HEK293T (cell line): Measurements from ENCODE around the gene MAMDC2.

Source experiments
- CTCF ChIA-PET: fragments of 350-600 bp; formaldehyde crosslinking; extraction: SDS; loops from one replicate; lab custom pipeline; 2021; ENCODE audit warnings: antibody characterized with exemption, inconsistent platforms; lab: Yijun Ruan, JAX
- POLR2A ChIA-PET: fragments of 350-600 bp; formaldehyde crosslinking; extraction: SDS; loops from one replicate; lab custom pipeline; 2020; ENCODE audit warnings: antibody characterized with exemption, inconsistent platforms; lab: Yijun Ruan, JAX
- DNase-seq: peaks from one replicate; pipeline ENCODE4 v3.0.0; 2012; ENCODE audit warnings: mixed read lengths; ENCODE audit errors: extremely low spot score
- ARNT ChIP-seq: fragments of 450-650 bp; IDR thresholded peaks from 2 replicates; pipeline ENCODE4 v1.6.1; 2017; ENCODE audit warnings: mild to moderate bottlenecking
- BHLHE40 ChIP-seq: fragments of 450-650 bp; IDR thresholded peaks from 2 replicates; pipeline ENCODE4 v1.6.1; 2016; ENCODE audit warnings: mild to moderate bottlenecking, moderate library complexity, borderline replicate concordance
- CTBP1 ChIP-seq: fragments of 450-650 bp; IDR thresholded peaks from 2 replicates; pipeline ENCODE4 v1.6.1; 2016; ENCODE audit warnings: borderline replicate concordance
- ELF4 ChIP-seq: fragments of 450-650 bp; IDR thresholded peaks from 2 replicates; pipeline ENCODE4 v1.6.1; 2017; ENCODE audit warnings: antibody characterized with exemption
- FOXA1 ChIP-seq: fragments of 450-650 bp; IDR thresholded peaks from 2 replicates; pipeline ENCODE4 v1.6.1; 2016; ENCODE audit warnings: mild to moderate bottlenecking
- FOXK2 ChIP-seq: fragments of 450-650 bp; IDR thresholded peaks from 2 replicates; pipeline ENCODE4 v1.6.1; 2016; ENCODE audit warnings: mild to moderate bottlenecking
- FOXM1 ChIP-seq: fragments of 450-650 bp; IDR thresholded peaks from 2 replicates; pipeline ENCODE4 v1.6.1; 2017; ENCODE audit warnings: mild to moderate bottlenecking, borderline replicate concordance
- HDGF ChIP-seq: fragments of 450-650 bp; IDR thresholded peaks from 2 replicates; pipeline ENCODE4 v1.6.1; 2017; ENCODE audit warnings: antibody characterized with exemption, borderline replicate concordance
- L3MBTL2 ChIP-seq: fragments of 450-650 bp; conservative IDR thresholded peaks from 2 replicates; pipeline ENCODE4 v1.6.1; 2016; ENCODE audit warnings: mild to moderate bottlenecking
- LEF1 ChIP-seq: fragments of 450-650 bp; IDR thresholded peaks from 2 replicates; pipeline ENCODE4 v1.6.1; 2017; ENCODE audit warnings: mild to moderate bottlenecking, borderline replicate concordance
- NFRKB ChIP-seq: fragments of 450-650 bp; IDR thresholded peaks from 2 replicates; pipeline ENCODE4 v1.6.1; 2016; ENCODE audit warnings: mild to moderate bottlenecking, moderate library complexity
- PKNOX1 ChIP-seq: fragments of 450-650 bp; IDR thresholded peaks from 2 replicates; pipeline ENCODE4 v1.6.1; 2016
- SP1 ChIP-seq: fragments of 450-650 bp; IDR thresholded peaks from 2 replicates; pipeline ENCODE4 v1.6.1; 2017
- SUZ12 ChIP-seq: fragments of 450-650 bp; IDR thresholded peaks from 2 replicates; pipeline ENCODE4 v1.6.1; 2016; ENCODE audit warnings: mild to moderate bottlenecking
- TARDBP ChIP-seq: fragments of 450-650 bp; IDR thresholded peaks from 2 replicates; pipeline ENCODE4 v1.6.1; 2016
- ZNF384 ChIP-seq: fragments of 450-650 bp; IDR thresholded peaks from 2 replicates; pipeline ENCODE4 v1.6.1; 2016

The MAMDC2 gene

GRCh38 chr9:70043285-70043684, 363 bp upstream of the MAMDC2 start:
- ChIA-PET POLR2A (no interaction called here), CTCF (no interaction called here)
- DNase-seq = no peak
- TF ChIP-seq BHLHE40 (no peak), CTBP1 (no peak), LEF1 (no peak), ARNT (no peak), TARDBP (no peak), PKNOX1 (no peak), HDGF (no peak), ELF4 (no peak), SUZ12 (no peak), ZNF384 (no peak), FOXK2 (no peak), NFRKB (no peak), FOXA1 (no peak), L3MBTL2 (no peak), FOXM1 (no peak)

- no peak for DNase-seq
- ChIA-PET CTCF (no interaction called here), POLR2A (no interaction called here)
- TF ChIP-seq SUZ12 = no peak
- no peak for TF ChIP-seq BHLHE40
- no peak for TF ChIP-seq L3MBTL2
- no peak for TF ChIP-seq ELF4
- TF ChIP-seq FOXK2 = no peak
- no peak for TF ChIP-seq CTBP1
- TF ChIP-seq HDGF = no peak
- no peak for TF ChIP-seq ARNT
These were observed 1.1 kb downstream of the MAMDC2 start for GRCh38 chr9:70044490-70045307.

- DNase-seq = no peak
- TF ChIP-seq SUZ12 (no peak), CTBP1 (no peak), HDGF (no peak), ELF4 (no peak), TARDBP (no peak), FOXK2 (no peak), L3MBTL2 (no peak), PKNOX1 (no peak), FOXM1 (no peak), NFRKB (no peak), LEF1 (no peak), ZNF384 (no peak), SP1 (no peak), ARNT (no peak), FOXA1 (no peak), BHLHE40 (no peak)
- ChIA-PET CTCF (no interaction called here), POLR2A (no interaction called here)
These were observed 1.8 kb downstream of the MAMDC2 start for GRCh38 chr9:70045452-70045851.

- CTCF ChIA-PET = no interaction called here
- TF ChIP-seq SUZ12 (no peak), ZNF384 (no peak), CTBP1 (no peak), L3MBTL2 (no peak), ELF4 (no peak), ARNT (no peak), LEF1 (no peak), HDGF (no peak), TARDBP (no peak), FOXK2 (no peak), FOXM1 (no peak), BHLHE40 (no peak), SP1 (no peak), FOXA1 (no peak)
- POLR2A ChIA-PET = no interaction called here
- no peak for DNase-seq
These were observed 2.8 kb downstream of the MAMDC2 start for GRCh38 chr9:70046274-70047070.

- ChIA-PET POLR2A (no interaction called here), CTCF (no interaction called here)
- no peak for DNase-seq
- no peak for TF ChIP-seq ZNF384
- no peak for TF ChIP-seq FOXM1
- TF ChIP-seq BHLHE40 = no peak
- no peak for TF ChIP-seq LEF1
- TF ChIP-seq ELF4 = no peak
- TF ChIP-seq TARDBP = no peak
- no peak for TF ChIP-seq HDGF
- no peak for TF ChIP-seq L3MBTL2
These were observed 5.6 kb downstream of the MAMDC2 start for GRCh38 chr9:70049236-70049635.

- ChIA-PET CTCF (no interaction called here), POLR2A (no interaction called here)
- TF ChIP-seq ELF4 (no peak), FOXM1 (no peak), CTBP1 (no peak), FOXA1 (no peak), ARNT (no peak), HDGF (no peak), PKNOX1 (no peak), FOXK2 (no peak), L3MBTL2 (no peak), SP1 (no peak), LEF1 (no peak)
- DNase-seq = no peak
These were observed 6.1 kb downstream of the MAMDC2 start for GRCh38 chr9:70049672-70050271.
